ENCODE results near the gene RGS2. TPM values are rescaled to one million over a fixed set of nuclear protein-coding genes. Genes with fewer than 3 reads are reported as not detected.

The RGS2 gene
- total RNA-seq, 1 donor from 2014 or later = 32.7 TPM

GRCh38 chr1:192849011-192849410, 40.2 kb downstream of the RGS2 start:
- Mint-ChIP-seq H3K4me3 (no peak overlapping the region), H3K27me3 (peaks cover 17% of the 10 kb centered on the region), H3K4me1 (no peaks in the 10 kb centered on the region), H3K9me3 (no peaks in the 10 kb centered on the region), H3K36me3 (ENCODE audit: low read depth) (no peaks in the 10 kb centered on the region), H3K27ac (no peak overlapping the region)
- no peak for ATAC-seq (ENCODE audit: low read depth)
- CTCF ChIA-PET = no interaction called here
- no peak for TF ChIP-seq CTCF (IDR thresholded peaks at IDR 0.05)
- intact Hi-C loops (cut with micrococcal nuclease) = no loop called here
- POLR2A ChIA-PET = no interaction called here
- DNase-seq = no peak

GRCh38 chr1:192849442-192849841, 40.6 kb downstream of the RGS2 start:
- Mint-ChIP-seq H3K27me3 (peaks cover 17% of the 10 kb centered on the region), H3K9me3 (no peaks in the 10 kb centered on the region), H3K27ac (no peak overlapping the region), H3K4me3 (no peak overlapping the region), H3K4me1 (no peaks in the 10 kb centered on the region), H3K36me3 (ENCODE audit: low read depth) (no peaks in the 10 kb centered on the region)
- no peak for DNase-seq
- CTCF ChIA-PET = no interaction called here
- ATAC-seq (ENCODE audit: low read depth) = no peak
- POLR2A ChIA-PET = no interaction called here
- no peak for TF ChIP-seq CTCF (IDR thresholded peaks at IDR 0.05)
- intact Hi-C loops (cut with micrococcal nuclease) = no loop called here

DNA sequence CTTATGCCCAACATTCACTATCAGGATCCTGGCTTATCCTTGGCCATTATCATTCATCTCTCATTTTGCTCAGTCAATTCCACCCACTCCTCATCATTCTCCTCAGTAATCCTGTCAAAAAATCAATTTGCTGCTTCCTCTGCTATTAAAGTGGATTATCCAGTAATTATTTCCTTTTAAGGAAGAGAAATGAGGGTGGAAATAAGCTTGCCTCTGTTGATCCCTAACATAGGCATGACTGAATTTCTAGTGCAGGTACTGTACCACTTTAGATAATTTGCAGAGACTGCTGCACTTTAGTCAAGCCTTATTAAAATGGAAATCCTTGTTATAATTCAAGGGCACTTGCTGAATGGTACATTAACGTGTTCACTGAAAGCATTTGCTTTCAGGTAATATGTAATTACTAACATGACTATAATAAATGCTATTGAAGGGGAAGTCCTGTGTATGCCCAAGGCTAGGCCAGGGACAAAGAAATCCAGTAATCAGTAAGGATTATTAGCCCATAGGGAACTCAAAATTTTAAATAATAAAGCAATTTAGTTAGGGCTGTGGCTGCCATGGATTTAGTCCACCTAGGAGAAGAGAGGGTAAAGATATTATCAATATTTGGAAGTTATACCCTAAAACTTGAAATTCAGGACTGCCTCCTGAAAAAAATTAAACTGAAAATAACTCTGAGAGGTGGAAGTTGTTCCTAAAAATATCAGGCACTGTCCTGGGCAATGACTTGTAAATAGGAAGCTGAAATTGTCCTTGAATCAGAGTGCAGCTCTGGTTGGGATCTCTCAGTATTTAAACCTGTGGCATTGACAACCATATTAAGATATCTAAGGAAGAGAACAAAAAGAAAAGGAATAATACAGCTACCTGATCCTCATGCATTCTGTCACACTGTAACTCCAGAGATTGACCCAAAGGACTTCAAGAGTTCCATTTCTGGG, 43.4 kb downstream of the RGS2 start:
- DNase-seq (no peak), ATAC-seq (ENCODE audit: low read depth) (no peak)
- Mint-ChIP-seq H3K4me1 (no peaks in the 10 kb centered on the region), H3K27me3 (peaks cover 14% of the 10 kb centered on the region), H3K4me3 (no peak overlapping the region), H3K9me3 (no peaks in the 10 kb centered on the region), H3K27ac (no peak overlapping the region), H3K36me3 (ENCODE audit: low read depth) (no peaks in the 10 kb centered on the region)
- intact Hi-C loops (cut with micrococcal nuclease) = no loop called here
- no peak for TF ChIP-seq CTCF (IDR thresholded peaks at IDR 0.05)
- ChIA-PET CTCF (no interaction called here), POLR2A (no interaction called here)

GRCh38 chr1:192858456-192858855, 49.6 kb downstream of the RGS2 start:
- Mint-ChIP-seq H3K36me3 (ENCODE audit: low read depth) (no peaks in the 10 kb centered on the region), H3K4me3 (no peak overlapping the region), H3K4me1 (peaks cover 2% of the 10 kb centered on the region), H3K9me3 (no peaks in the 10 kb centered on the region), H3K27ac (no peak overlapping the region), H3K27me3 (no peaks in the 10 kb centered on the region)
- intact Hi-C loops (cut with micrococcal nuclease) = no loop called here
- CTCF ChIA-PET = no interaction called here
- no peak for DNase-seq
- ATAC-seq (ENCODE audit: low read depth) = no peak
- no peak for TF ChIP-seq CTCF (IDR thresholded peaks at IDR 0.05)
- POLR2A ChIA-PET = no interaction called here

- no peaks in the 10 kb centered on the region for H3K27me3 Mint-ChIP-seq
- H3K27ac Mint-ChIP-seq = no peak overlapping the region
- DNase-seq (no peak), ATAC-seq (ENCODE audit: low read depth) (no peak)
- intact Hi-C loops (cut with micrococcal nuclease) = no loop called here
- H3K4me1 Mint-ChIP-seq = peaks cover 2% of the 10 kb centered on the region
- POLR2A ChIA-PET = no interaction called here
- CTCF ChIA-PET = no interaction called here
- no peak for TF ChIP-seq CTCF (IDR thresholded peaks at IDR 0.05)
- no peaks in the 10 kb centered on the region for H3K36me3 Mint-ChIP-seq (ENCODE audit: low read depth)
- H3K4me3 Mint-ChIP-seq = no peak overlapping the region
- H3K9me3 Mint-ChIP-seq = no peaks in the 10 kb centered on the region
Observed at GRCh38 chr1:192859808-192860207, 51.0 kb downstream of the RGS2 start.
